Measurements from ENCODE around the gene PKP1.

- TF ChIP-seq, protein P1, sequence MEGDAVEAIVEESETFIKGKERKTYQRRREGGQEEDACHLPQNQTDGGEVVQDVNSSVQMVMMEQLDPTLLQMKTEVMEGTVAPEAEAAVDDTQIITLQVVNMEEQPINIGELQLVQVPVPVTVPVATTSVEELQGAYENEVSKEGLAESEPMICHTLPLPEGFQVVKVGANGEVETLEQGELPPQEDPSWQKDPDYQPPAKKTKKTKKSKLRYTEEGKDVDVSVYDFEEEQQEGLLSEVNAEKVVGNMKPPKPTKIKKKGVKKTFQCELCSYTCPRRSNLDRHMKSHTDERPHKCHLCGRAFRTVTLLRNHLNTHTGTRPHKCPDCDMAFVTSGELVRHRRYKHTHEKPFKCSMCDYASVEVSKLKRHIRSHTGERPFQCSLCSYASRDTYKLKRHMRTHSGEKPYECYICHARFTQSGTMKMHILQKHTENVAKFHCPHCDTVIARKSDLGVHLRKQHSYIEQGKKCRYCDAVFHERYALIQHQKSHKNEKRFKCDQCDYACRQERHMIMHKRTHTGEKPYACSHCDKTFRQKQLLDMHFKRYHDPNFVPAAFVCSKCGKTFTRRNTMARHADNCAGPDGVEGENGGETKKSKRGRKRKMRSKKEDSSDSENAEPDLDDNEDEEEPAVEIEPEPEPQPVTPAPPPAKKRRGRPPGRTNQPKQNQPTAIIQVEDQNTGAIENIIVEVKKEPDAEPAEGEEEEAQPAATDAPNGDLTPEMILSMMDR (IDR thresholded peaks at IDR 0.05; ENCODE audit: extremely low read depth in 1 of 2, insufficient read depth in 1 of 2, low read depth in 1 of 2, low read length in 2 of 2), result no peak
- TF ChIP-seq EZH2 (IDR thresholded peaks at IDR 0.05; ENCODE audit: borderline replicate concordance, low read depth, low read length, severe bottlenecking) (no peak), JUN (IDR thresholded peaks at IDR 0.05; ENCODE audit: borderline replicate concordance, insufficient read depth, insufficient read length, low read depth) (no peak), POLR2AphosphoS5 (IDR thresholded peaks at IDR 0.05; ENCODE audit: insufficient read depth, low read depth, low read length) (no peak), POLR2A (IDR thresholded peaks at IDR 0.05; ENCODE audit: low read depth, low read length) (no peak), MYC (IDR thresholded peaks at IDR 0.05; ENCODE audit: low read depth, low read length) (no peak)
- TF ChIP-seq, protein P2, sequence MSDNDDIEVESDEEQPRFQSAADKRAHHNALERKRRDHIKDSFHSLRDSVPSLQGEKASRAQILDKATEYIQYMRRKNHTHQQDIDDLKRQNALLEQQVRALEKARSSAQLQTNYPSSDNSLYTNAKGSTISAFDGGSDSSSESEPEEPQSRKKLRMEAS (IDR thresholded peaks at IDR 0.05; ENCODE audit: insufficient read depth, insufficient read length), result no peak
Measured at GRCh38 chr1:201266276-201266675, 17.0 kb upstream of the PKP1 start.
